ENCODE data around the gene TECPR2. TPM values are rescaled to one million over a fixed set of nuclear protein-coding genes. Genes with fewer than 3 reads are reported as not detected.

Gene TECPR2
- total RNA-seq, result 29.2 TPM

DNA sequence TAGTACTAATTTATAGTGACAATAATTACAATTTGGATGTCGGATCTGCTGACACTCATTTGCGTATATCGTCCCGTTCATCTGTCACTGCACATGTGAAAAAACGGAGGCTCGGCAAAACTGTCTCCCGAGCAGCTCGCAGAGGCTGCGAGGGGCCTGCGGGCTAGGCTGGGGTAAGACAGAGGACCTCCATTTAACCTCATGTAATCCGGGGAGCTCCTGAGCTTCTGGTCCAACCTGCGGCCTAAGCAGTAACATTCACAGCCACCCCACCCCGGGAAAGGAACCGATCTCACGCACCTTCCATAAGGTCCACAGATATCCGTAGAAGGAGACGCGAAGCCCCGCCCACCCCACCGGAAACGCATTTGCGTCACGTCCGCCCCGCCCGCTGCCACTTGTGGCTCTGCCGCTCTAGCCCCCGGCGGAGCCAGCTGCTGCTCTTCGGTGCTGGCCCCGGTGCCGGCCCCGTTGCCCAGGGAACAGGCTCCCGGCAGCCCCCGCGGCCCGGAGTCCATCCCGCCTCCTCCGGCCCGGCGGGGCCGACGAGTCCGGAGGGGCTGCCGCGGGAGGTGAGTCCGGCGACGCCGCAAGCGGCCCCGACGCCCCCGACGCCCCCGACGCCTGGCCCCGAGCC lies at the start of gene TECPR2, which contains the start of gene CINP:
Gene TECPR2 (plus strand): TSS at position 397 of the 637 bp plus-strand sequence. CDS start 13,781 bp downstream, outside the sequence.
Gene CINP (minus strand): TSS at position 346 of the 637 bp plus-strand sequence. CDS start 39 bp downstream, at position 307.

GRCh38 chr14:102319351-102320032 lies 43.2 kb upstream of the TECPR2 start, which contains the start of gene ZNF839:
ZNF839 (plus strand) TSS chr14:102319746; CDS start chr14:102319766, 20 bp downstream.

DNA sequence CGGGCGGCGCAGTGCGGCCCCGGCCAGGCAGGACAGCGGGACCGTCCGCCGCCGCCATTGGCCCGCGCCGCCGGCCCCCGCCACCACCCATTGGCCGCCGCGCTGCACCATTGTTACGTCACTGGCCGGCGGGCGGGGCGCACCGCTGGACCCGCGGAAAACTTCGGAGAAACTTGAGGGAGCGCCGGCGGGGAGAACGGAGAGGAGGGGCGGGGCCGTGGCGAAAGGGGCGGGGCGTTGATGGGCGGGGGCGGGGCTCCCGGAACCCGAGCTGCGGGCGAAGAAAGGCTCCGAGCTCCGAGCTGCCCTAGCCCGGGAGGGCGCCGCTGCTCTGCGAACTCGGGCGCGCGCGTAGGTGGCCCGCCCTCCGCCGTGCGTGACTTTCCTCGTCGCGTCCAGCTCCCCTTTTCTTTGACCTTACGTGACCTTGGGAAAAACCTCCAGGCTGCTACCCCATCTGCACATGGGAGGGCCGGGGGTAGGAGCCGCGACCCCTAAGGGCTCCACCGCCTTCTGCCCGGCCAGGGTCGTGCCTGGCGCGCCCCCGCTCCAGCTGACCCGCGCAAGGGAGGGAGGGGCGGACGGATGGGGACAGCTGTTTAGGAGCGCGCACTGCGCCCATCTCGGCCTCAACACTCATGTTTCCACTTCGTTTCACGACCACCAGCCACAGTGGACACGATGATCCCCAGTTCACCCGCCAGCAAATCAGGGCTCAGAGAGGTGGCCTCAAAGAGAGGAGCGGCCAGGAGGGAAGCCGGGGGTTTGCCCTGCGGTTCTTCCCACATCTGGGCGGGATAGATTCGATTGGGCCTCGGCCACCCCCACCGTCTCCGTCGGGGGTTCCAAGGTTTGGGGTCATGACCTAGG lies 147.2 kb downstream of the TECPR2 start, which contains the start of gene ANKRD9:
Gene ANKRD9 (minus strand): TSS at position 31 of the 870 bp plus-strand sequence. CDS start 1,887 bp downstream, outside the sequence.

Small RNA genes within 50 kb of the gene (small RNA-seq; reads per million reads assigned to genes)
- not detected for gene MIR4309 (ENCODE audit: low replicate concordance)

Other genes with a start within 250 kb of the TECPR2 start
- gene WDR20, start 223.0 kb upstream of the TECPR2 start, total RNA-seq, result 29.5 TPM
- gene MOK, start 57.8 kb upstream of the TECPR2 start, total RNA-seq, result 27.4 TPM
- gene ZNF839, start 43.2 kb upstream of the TECPR2 start, total RNA-seq, result 15.6 TPM
- gene CINP, start 51 bp upstream of the TECPR2 start, total RNA-seq, result 26.6 TPM
- gene ANKRD9, start 146.8 kb downstream of the TECPR2 start, total RNA-seq, result 20.4 TPM
- 22.8 TPM for gene RCOR1, start 229.7 kb downstream of the TECPR2 start, total RNA-seq

Data from metanephros (tissue), 2 donors.